NB4 (cell line): ENCODE measurements around the gene USP6.
"Not testable (repeated sequence)": the region's sequence is repeated elsewhere in the genome, so short reads cannot be mapped to it uniquely, and the experiment has no call there.

ENCODE experiments used
- CTCF ChIP-seq: IDR thresholded peaks from one replicate; pipeline ENCODE4 v1.5.1; 2012; ENCODE audit warnings: low read depth, low read length
- MAX ChIP-seq: IDR thresholded peaks from 2 replicates; pipeline ENCODE4 v1.6.1; 2011; ENCODE audit warnings: low read depth, low read length
- MYC ChIP-seq: IDR thresholded peaks from 2 replicates; pipeline ENCODE4 v1.6.1; 2011; ENCODE audit warnings: low read depth, low read length
- POLR2A ChIP-seq: IDR thresholded peaks from 2 replicates; pipeline ENCODE4 v1.6.1; 2011; ENCODE audit warnings: mild to moderate bottlenecking; ENCODE audit not compliant: insufficient read length; ENCODE audit errors: extremely low read depth

- not testable (repeated sequence) for TF ChIP-seq CTCF, MAX, POLR2A, MYC
Measured at GRCh38 chr17:5136580-5137412, 21.0 kb downstream of the USP6 start.
